Fibroblast of upper back skin (primary cell): ENCODE measurements around the gene NEDD4L.

Experiments
- DNase-seq: peaks from one replicate; pipeline ENCODE4 v3.0.0-alpha.2; 2013

The NEDD4L gene

DNA sequence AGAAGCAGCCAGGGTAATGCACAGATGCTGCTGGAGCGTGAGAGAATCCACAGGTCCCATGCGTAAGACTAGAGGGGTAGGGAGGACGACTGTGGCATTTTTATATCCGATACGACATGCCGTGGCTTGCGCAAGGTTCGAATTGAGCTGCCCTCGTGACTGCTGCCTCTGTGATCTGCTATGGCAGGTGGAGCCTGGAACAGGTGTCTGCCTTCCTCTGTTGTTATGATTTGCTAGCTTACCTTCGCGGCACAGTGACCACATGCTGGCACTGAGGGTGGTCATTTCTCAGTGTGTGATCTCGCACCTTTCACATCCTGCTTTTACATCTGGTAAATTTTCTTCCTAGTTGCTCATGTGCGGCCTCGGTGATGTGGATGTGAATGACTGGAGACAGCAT lies 344.7 kb downstream of the NEDD4L start:
- no peak for DNase-seq

DNA sequence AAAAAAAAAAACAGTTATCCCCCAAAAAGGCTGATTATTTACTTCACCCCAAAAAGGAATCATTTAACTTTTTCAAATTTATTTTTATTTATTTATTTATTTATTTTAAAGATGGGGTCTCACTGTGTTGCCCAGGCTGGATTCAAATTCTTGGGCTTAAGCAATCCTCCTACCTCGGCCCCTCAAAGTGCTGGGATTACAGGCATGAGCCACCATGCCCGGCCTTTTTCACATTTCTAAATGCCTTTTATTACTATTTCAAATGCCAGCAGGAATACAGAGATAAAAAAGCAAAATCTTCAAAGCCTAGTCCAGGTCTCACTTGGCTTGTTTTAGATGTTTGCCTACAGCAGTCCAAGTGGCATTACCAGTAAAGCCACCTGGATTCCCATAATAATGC lies 345.7 kb downstream of the NEDD4L start:
- no peak for DNase-seq

DNA sequence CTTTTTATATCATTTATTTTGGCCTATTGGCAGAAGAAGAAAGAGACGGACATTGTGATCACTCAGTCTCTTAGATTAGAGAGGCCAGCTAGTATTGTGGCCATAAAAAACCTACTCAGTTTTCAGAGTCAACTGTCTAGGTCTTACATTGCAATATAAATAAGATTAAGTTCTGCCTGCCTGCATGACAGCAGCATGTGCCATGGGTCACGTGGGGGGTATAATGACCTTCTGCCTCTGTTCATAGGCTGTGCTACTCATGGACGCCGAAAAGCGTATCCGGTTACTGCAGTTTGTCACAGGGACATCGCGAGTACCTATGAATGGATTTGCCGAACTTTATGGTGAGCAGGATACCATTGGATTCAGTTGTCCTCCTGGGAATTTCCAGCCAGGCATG lies 346.4 kb downstream of the NEDD4L start:
- DNase-seq = no peak

DNA sequence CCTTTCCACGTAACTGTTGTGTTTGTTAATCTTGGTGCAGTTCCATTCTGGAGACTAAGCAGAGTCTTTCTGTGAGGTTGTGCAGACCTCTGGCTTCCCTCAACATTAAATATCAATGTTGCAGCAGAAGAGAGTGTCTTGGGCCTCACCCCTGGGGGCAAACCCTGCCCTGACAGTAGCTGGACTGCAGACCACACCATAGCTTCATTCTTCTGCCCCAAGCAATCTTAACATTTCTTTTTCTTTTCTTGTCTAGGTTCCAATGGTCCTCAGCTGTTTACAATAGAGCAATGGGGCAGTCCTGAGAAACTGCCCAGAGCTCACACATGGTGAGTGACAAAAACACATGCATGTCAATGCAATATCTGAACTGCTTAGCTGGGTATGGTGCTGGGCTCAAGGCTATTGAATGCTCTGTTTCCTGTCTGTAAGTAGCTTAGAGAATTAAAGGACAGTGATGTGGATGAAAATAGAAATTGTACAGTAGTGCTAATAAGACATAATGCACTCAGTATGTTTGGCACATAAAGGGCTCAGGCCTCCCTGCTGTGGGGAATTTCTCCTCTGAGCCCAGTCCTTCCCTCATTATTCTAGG lies 347.3 kb downstream of the NEDD4L start:
- no peak for DNase-seq

DNA sequence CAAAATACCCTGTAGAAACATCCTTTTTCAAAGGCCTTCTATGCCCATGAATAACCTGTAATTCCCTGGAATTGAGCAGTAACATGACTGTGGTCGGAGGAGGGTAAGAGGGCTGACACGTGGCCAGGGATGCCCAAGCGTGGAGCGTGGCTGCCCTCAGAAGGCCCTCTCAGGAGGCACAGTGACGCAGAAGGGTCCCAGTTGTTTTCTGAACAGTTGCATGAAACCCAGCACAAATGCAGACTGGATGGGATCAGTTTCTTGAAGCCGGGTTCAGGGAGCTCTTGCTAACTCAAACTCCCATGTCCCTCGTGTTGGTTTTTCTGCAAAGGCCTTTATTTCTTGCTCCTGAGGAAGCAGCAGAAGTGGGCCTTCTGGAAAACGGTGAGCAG lies 347.9 kb downstream of the NEDD4L start:
- DNase-seq = no peak

DNA sequence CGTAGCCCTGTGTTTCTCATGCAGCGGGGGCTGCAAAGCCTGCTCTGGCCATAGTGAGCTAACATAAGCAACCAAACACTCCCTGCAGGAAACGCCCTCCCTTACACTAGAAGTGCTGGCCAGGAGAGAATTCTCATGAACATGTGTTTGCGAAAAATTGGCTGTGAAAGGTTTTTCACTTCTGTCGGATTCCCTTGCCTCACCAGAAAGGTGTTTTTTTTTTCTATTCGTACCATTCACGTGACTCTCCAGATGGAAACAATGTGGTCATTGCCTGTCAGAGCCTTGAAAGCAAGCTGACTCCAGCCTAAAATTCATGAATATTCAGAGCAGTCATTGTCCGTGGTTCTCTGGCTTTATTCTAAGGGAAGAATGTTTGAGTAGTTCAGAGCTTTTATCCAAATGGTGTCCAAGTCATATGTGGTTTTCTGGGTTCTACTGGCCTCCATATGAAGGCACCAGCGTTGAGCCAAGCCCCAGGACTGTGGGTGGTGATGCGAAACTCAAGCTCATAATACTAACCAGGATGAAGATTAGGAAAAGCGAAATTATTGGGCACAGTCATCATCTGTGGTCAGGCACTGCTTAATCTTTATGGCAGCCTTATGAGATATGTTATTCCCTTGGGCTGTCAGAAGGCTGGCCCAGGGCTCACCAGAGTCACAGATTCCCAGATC lies 348.4 kb downstream of the NEDD4L start:
- DNase-seq = peak; percentile 62

DNA sequence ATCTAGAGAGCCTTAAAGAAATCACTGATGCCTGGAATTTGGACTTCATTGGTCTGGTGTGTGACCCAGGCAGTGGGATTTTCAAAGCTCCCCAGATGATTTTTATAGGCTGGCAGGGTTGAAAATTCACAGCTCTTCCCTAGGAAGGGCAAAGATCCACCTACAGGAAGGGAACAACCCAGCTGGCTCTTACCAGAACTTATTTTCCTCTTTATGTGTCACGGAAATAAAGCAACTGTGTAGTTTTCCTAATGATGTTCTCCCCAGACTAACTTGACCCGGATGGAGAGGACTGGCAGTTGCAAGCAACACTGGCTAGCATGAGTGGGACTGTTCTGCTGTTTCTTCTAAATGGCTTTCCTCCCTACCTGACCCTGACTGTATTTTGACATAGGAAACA lies 349.3 kb downstream of the NEDD4L start:
- DNase-seq = no peak

DNA sequence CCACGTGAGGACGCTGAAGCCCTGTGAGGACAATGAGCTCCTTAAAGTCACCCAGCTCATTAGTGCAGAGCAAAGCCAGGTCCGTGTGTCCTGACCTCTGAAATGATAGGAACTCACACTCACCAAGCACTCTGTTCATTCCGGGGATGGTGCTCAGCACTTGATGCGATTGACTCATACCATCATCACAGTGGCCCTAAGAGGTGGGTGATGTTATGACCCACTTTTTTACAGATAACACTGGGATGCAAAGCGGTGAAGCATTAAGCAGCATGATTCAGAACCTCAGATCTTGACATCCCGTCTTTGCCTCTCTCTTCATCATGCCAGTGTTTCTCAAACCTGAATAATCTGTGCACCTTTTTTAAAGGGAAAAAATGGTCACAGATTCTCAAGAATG lies 350.0 kb downstream of the NEDD4L start:
- DNase-seq = peak; percentile 19

DNA sequence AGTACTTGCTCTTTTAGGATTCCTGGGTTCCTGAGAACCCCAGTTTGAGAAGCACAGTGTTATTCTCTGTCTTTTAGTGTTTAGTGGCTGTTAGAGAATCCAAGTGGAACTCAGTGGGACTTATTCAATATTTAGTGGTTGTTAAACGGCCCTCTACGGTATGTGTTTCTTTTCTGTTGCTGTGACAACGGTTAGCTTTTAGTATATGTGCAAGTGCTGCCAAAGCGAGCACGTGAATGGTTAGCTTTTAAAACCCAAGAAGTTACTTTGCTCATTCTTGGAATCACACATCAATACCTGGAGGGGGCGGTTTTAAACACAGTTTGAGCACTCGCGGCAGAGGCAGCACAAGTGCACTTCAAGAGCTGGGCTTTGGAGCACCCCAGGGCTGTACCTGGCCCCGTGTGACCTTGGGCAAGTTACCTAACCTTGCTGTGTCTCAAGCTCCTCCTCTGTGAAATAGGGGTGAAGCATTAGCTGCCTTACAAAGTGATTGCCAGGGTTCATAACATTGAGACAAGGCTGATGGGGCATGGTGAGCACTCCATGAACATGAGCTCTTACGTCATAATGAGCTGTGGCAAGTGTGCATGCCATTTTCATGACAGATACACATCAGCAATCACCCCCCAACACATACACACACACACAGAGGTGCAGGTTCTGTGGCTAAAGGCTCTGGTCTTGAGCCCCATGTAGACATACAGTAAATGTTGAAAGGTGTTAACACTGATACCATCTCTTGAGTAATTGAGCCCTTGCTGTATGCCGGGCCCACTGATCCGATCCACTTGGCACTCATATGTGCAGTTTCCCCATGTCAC lies 350.8 kb downstream of the NEDD4L start:
- peak; percentile 43 for DNase-seq

DNA sequence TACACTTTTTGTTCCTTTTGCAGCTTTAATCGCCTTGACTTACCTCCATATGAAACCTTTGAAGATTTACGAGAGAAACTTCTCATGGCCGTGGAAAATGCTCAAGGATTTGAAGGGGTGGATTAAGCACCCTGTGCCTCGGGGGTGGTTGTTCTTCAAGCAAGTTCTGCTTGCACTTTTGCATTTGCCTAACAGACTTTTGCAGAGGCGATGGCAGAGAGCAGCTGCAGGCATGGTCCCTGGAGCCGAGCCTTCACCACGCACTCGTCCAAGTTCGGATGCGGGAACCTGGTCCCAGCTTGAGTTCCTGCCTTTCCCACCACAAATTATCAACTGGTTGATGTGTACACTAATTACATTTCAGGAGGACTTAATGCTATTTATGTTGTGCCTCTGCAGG lies 352.1 kb downstream of the NEDD4L start:
- no peak for DNase-seq

DNA sequence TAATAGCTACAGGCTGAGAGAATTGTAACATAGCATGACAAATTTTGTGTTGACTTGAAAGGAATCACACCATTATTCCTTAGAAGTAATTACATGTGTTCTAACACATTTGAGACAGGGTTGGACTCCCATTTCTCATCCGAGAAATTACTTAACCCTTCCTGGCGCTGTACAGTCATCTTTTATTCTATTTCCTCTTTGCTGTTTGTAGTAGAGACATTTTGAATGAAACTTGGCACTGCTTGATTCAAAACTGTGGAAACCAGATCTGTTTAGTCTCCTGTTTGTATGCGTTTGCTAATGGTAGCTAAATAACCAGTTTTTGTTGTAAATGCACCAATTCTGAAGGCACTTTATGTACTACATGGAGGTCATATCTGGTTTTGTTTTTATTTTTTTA lies 352.9 kb downstream of the NEDD4L start:
- no peak for DNase-seq

DNA sequence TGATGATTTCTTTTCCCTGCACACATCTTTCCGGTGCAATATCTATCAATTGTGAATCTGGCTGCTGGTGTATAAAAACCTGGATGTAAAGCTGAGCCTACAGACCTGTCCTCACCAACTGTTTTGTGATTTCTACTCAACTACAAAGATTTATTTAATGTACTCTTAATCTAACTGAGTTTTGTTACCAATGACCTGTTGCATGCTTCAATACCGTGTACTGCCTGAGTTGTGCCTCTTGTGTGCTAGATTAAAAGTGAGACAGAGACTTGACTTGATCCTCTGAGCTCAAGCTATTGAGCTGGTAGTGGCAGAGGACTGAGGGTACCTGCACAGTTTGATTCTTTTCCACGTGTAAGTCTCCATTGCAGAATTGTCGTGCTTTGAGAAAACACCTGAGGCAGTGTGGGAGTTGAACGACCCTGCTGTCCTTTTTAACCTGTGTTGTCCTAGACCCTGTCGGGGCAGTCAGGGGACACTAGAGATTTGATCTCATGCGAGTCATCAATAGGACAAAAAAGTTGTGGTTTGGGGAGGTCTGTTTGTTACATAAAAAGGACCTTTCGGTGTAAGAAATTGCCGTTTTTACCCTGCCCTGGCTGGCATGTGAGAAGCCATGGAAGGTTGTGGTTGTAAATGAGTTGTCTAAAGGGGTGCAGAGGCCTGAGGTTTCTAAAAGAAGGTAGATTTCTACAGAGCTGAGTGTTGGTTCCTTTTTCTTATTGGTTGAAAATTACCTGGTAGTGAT lies 353.5 kb downstream of the NEDD4L start:
- no peak for DNase-seq

DNA sequence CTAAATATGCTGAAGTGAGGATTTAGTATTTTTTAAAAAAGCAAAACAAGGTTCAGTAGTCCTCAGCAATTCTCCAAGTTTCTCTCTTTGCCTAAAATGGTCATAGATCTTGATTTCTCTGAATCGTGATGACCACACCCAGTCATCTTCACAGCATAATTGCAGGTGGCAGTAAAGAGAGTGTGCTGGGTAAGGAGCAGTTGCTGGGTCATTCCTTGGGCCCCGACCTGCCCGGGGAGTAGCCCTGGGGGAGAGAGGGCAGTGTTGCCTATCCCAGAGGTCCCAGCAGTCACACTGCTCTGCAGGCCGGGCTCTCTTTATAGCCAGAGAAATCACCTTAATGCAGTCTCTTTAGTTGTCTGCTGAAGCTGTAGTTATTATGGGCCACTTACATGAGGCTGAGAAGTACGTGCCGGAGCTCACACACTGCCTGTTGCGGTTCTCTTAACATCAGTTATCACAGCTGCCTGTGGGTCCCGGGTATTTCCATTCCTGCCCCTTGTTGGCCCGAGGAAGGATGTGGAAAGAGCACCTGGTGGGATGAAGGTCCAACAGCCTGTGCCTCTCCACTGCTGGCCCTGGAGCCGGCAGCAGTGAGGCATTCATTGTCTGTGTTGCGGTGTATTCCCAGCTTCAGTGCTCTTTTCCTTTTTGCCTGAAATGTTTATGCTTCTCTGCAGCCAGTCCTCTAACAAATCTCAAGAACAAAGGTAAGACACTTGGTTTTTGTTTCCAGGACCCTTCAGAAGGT lies 354.8 kb downstream of the NEDD4L start:
- DNase-seq = no peak

DNA sequence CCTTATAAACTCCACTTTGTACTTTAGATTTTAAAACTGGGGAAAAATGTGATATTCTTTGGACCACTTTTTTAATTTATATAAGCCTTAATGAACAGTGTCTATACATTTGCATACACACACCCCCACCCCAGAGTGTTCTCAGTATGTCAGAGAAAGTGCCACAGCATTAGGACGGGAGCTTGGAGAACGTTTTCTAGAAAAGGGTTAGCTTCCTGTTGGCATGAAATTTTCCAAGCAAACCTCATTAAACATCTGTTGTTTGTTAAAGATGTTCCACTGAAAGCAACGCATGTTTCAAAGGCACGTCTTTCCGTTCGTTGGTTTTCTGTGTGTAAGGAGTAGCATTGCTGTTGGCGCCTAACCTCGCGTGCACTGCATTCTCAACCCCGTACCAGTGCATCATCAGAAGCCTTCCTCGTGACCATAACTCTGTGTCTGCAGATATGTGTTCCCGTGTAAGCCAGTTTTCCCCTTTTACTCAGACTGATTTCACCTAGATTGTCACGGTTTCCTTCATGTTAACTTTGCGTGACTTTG lies 356.4 kb downstream of the NEDD4L start:
- peak; percentile 56 for DNase-seq

DNA sequence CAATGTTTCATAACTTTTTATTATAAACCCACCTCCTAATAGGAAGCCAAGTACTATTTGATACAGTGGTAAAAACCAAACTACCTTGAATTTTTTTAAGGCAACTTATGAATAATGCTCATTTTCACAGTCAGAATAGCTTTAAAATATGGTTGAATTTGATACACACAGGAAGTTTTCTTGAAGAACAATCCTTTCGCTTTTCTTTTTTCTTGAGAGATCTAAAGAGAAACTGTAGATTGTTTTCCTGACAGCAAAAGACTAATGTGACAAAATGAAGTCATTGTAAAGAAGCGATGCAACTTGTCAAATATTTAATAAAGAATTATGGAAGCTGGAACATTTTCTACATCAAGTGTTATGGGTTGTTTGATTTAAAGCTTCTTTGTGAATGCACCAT lies 357.2 kb downstream of the NEDD4L start:
- no peak for DNase-seq

DNA sequence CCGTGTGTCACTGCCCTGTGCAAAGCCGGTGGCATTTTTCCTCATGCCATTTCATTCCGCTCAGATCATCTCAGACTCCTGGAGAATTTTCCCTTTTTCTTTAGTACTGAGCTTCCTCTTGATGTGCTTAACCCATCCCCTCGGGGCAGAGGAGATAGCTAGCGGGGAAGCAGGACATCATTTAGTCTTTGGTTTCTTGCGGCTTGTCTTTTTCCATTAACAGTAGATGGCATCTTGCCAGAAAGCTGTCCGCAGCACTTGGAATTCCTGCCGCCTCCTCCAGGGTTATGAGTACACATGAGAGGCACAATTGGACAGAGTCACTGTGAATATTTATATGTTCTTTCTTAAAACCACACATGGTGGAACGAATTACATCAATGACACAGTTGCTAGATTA lies 358.2 kb downstream of the NEDD4L start:
- DNase-seq = peak; percentile 83

DNA sequence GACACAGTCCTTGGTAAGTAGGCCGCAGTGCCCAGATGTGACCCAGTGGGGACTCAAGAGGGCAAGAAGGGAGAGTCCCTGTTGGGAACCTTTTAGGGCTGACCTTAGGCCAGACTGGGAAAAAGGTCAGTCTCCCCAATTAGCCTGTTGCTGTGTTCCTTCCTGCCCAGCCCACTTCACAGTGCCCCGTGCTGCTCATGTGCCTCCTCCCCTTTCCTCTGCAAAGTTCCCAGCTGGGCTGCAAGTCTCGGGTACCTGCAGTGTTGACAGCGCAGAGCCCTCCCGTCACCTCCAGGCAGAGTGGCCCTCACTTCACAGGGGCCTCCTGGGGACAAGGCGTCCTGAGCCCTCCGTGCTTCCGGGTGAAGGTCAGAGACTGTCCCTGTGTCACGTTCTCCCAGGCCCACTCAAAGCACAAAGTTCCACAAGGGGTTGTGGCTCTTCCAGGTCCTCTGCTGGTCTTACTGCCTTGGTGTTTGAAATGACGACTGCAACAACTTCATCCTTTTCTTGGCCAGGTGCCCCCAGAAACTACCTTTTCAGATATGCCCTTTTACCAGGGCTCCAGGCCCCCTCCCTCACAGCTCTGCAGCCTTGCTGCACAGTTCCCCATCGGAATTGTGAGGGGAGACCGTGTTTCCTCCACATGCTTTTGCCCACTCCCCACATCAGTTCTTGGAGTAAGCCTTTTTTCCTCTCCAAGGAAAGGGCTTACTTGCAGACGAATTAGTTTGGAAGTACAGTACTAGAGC lies 359.1 kb downstream of the NEDD4L start:
- no peak for DNase-seq

DNA sequence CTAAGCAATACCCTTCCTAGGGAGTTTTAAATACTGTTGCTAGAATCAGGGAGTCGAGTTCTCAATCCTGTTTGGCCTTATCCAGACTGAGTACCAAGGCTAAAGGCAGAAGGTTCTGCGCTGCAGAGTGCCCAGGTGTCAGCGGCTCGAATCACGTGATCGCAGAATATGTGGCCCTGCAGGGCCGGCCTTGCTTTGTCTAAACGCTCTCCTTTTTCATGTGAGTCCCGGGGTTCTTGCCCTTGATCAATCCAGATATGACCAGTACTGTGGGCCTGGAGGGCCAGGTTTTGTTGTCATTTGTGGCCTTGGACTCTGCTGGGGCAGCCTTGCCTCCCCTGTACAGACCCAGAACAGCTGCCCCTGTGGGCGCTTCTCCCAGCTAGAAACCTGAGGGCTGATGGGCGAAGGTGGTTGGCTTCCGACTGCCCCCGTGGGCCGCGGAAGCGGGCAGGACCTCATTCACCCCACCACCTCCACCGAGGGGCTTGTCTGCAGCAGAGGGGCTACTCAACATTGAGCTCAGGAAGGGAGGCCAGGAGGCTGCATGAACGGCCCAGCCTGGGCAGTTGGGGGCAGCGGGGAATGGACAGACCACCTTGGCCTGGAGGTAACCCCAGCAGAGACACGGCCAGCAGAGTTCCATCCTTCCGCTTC lies 359.9 kb downstream of the NEDD4L start:
- DNase-seq = no peak

DNA sequence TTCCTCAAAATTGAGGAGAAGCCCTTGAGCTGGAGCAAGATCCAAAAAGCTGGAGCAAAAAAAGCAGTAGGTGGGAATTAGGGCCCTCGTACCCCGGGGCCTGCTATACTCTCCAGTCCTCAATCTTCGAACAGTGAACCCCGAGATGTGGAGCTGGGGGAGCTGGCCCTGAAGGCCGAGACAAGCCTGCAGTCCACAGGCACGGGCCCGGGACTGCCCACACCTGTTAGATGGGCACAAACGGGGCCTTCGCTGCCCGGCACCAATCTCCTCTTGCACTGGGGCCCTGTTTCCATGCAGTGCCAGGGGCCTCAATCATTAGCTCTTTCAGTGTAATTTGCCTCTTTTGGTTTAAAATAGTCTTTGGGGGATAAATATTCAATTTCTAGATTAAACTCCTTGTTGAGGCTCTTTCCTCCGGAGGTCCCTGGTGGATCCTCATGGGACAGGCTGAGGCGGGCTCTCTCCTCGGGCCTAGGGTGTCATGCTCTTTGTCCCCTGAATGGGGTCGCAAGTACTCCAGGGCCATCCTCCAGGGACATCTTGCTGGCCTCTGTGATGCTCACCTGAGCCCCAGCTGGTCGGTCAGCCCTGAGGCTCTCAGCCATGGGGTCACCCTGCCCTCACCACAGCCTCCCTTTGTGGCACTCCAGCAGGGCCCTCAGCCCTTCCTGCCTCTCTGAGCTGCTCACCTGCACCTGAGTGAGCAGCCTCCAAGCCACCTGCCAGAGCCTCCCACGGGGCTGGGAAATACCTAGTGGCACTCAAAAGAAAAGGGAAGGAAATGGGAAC lies 361.3 kb downstream of the NEDD4L start:
- DNase-seq = no peak

DNA sequence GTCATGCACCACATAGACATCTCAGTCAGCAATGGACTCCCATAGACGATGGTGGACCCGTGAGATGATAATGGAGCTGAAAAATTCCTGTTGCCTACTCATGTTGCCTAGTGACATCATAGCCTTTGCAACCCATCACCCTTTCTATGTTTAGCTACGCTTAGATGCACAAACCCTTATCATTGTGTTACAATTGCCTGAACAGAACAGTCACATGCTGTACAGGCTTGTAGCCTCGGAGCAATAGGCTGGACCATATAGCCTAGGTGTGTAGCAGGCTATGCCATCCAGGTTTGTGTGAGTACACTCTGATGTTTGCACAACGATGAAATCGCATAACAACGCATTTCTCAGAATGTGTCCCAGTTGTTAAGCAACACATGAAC lies 363.2 kb downstream of the NEDD4L start:
- no peak for DNase-seq
